ENCODE data around the gene RCSD1. TPM values are rescaled to one million over a fixed set of nuclear protein-coding genes. Genes with fewer than 3 reads are reported as not detected.

RCSD1 gene
- total RNA-seq, 2 donors from 2014 or later = 33.6 to 38.7 TPM

DNA sequence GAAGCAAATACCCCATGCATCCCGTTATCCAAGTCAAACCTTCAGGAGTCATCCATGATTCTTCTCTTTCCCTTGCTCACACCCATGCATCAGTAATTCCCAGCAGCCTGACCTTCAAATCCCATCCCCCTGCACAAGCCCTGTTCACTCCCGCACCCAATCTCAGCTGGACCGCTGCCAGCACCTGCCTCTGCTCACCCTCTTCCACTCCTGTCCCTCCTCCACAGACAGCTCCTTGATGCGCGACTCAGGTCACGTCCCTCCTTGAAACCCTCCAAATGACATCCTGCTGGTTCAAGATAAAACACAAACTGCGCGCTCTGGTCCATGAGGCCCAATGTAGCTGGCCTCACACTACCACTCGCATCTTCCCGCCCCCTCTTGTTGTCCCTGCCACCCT lies 48.4 kb downstream of the RCSD1 start:
- no peak for DNase-seq
- intact Hi-C loops (cut with DNase I) = no loop called here
- no peak for ATAC-seq

DNA sequence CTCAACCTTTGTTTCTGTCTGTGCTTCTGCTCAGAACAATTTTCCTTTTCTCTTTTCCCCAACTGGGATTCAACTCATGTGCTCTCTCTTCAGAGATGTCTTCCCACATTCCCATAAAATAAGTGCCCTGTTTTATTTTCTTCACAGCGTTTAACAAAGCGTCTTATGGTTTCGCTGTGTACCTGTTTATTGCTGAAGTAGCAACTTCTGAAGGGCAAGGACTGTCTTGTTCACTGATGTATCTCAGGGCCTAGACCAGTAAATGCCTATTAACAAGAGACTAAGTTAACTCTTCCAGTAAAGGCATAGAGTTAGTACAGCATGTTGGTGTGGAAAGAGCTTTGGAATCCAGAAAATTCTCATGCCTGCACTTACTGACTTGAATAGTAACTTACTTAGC lies 48.8 kb downstream of the RCSD1 start:
- ATAC-seq (no peak), DNase-seq (no peak)
- intact Hi-C loops (cut with DNase I) = no loop called here

DNA sequence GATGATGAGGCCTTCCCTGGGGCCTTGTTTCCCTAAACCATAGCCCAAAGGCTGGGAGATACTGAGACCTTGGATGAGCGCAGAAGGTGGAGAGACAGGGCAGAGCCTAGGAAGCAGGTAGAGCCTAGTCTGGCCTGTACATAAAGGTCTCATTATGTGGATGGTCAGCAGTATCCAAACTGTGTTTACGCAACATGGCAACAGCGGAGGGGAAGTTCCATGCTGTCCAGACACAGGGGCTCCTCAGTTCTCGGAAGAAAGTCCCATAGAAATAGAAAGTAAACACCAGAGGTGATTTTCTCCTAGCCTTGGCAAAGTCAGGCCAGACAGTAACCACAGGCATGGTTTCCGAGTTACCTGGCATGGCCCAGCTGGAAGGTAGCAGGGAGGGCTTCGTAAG lies 49.7 kb downstream of the RCSD1 start:
- DNase-seq (no peak), ATAC-seq (peak in 1 of 2 donors; percentile 17)
- intact Hi-C loops (cut with DNase I) = loop anchor here in 1 of 2 donors (5.0 kb wide), 1 partner anchor 47 kb away; the partner anchor contains the start of gene RCSD1

DNA sequence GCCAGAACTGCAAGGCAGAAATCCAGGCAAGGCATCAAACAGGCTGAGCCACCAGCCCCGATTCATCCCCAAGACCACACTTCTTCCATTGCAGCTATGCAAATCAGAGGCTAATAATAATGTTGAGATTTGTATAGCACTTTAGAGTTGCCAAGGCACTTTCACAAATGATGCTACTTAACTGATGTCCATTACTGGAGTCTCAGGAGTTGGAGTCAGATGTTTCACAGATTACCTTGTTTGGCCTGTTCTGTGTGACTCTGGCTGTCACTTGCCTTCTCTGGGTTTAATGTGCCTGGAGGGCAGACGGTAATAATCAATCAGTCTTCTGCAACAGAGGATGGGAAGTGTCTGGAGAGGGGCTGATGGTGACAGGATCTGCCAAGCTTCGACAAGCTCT lies 51.0 kb downstream of the RCSD1 start:
- ATAC-seq (no peak), DNase-seq (no peak)
- intact Hi-C loops (cut with DNase I) = loop anchor here in 1 of 2 donors (5.0 kb wide), 1 partner anchor 49 kb away; the partner anchor contains the start of gene RCSD1

DNA sequence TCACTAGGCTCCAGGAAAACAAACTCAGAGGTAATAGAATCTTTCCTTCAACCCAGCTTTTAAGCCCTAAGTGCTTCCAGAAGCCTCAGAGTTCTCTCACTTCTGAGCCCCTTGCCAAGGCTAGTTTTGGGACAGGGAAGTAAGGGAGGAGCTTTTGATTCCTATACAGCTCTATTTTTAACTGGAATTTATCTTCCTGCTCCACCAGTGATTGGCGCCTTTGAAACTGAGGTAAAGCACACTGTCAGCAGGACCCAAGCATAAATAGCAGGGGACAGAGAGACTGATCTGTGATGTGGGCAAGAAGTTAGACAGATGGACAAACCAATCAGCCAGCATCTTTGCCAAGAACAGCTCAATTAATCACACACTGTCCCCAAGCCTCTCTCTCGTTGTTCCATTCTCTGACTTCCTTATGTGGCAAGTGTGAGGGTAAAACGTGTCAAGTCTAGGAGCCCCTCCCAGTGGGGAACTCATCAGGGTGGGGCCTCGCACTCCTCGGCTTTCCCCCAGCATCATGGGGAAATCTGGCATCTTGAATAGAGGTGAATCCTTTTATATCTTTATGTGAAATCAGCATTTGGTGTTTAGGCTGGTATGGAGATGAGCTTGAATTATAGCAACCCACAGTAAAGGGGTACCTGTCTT lies 51.5 kb downstream of the RCSD1 start:
- peak; percentile 45 to 54 for ATAC-seq
- intact Hi-C loops (cut with DNase I) = loop anchor here in 1 of 2 donors (5.0 kb wide), 1 partner anchor 49 kb away; the partner anchor contains the start of gene RCSD1
- DNase-seq = no peak

DNA sequence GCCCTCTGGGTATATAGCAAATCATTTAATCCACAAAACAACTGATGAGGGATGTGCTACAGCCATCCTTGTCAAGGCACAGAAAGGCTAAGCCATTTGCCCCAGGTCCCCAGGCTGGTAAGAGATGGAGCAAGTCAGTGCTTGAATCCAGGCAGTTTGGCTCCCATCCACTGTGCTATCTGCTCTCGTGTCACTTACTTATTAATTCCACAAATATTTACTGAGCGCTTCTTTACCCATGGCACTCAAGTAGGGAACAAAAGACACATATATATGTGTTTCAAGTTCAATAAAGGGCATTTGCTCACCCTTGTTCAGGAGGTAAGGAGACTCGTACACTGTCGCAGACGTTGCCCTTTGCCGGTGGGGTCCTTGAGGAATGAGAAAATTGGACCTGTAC lies 53.2 kb downstream of the RCSD1 start:
- DNase-seq (no peak), ATAC-seq (peak in 1 of 2 donors; percentile 8)
- intact Hi-C loops (cut with DNase I) = loop anchor here in 1 of 2 donors (5.0 kb wide), 1 partner anchor 51 kb away; the partner anchor contains the start of gene RCSD1

DNA sequence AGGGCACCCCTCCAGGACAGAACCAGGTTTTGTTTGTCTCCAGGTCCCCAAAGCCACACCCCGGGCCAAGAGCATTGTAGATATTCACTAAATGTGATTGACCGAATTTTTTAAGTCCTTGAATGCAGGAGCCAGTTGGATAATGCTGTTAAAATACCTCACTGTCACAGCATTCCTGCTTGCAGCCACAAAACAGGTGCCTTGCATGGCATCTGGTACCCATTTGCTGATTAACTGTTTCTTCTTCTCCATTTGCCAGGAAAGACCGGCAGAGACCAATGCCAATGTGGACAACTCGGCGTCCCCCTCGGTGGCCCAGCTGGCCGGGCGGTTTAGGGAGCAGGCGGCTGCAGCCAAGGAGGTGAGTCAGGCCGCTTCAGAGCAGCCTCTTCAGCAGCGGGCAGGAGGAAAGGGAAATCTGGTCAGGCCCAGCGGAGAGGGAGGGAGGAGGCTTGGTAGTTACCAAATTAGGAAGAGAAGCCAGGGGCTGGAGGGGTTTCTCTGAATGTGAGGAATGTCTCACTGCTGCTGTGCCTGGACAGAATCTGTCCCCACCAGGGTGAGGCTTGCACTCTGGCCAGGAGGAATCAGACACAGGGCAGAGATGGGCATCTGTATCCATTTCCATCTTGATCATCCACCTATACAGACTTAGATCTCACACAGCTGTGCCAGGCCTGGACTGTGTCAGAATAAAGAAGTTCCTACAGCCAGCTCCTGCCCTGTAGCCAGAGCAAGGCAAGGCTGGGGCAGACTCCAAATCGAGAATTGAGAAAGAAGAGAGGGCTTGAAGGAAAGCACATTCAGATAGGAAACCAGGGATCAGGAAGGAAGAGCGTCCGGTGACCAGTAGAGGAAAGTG lies 53.8 kb downstream of the RCSD1 start:
- ATAC-seq (peak; percentile 66 to 74), DNase-seq (peak; percentile 56)
- intact Hi-C loops (cut with DNase I) = loop anchor here in 1 of 2 donors (5.0 kb wide), 1 partner anchor 52 kb away; the partner anchor contains the start of gene RCSD1

DNA sequence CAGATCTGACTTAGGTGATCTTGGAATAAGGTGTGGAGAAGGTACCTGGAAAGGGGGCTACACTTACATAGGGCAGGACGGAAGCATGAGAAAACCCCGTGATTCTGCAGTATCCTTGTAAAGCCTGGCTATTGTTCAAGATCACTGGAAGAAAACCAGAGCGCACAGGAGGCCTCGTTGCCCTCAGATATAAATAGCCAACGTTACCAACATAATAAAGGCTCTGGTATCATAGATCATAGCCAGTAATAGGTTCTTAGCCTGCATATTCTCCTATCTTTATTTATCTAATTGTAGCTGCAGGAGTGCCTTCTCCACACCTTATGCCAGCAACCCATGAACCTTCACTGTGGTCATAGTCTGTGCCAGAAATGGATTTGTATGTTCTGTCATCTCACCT lies 55.8 kb downstream of the RCSD1 start:
- DNase-seq (no peak), ATAC-seq (peak in 1 of 2 donors; percentile 19)
- intact Hi-C loops (cut with DNase I) = no loop called here

DNA sequence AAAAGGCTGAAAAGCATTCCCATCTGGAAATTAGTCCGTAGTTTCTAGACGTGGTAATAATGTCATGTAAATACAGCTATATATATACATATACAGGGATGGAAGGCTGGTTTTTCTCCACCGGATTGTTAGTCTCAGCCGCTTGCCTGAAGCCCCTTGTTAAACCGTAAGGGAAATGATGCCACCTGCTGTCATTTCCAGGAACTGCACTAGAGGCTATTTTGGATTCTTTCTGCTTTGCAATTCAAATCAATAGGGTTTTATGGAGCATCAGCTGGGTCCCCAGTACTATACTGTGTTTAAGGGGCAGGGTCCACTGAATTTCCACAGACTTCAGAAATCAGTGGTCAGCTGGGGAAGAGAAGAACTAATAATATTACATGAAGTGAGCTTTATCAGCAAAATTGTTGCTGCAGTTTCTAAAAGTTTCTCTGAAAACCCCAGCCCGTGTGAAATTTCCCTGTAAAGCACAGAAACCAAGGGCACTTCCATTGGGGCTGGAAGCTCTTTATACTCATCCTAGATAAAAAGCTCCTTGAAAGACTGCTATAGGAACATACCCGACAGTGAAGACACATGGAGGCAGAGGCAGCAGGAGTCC lies 58.0 kb downstream of the RCSD1 start:
- peak; percentile 27 to 36 for ATAC-seq
- peak; percentile 67 for DNase-seq
- intact Hi-C loops (cut with DNase I) = loop anchor here (1.0 to 2.0 kb wide), 2 partner anchors 87 to 88 kb away; no protein-coding TSS in a partner anchor

DNA sequence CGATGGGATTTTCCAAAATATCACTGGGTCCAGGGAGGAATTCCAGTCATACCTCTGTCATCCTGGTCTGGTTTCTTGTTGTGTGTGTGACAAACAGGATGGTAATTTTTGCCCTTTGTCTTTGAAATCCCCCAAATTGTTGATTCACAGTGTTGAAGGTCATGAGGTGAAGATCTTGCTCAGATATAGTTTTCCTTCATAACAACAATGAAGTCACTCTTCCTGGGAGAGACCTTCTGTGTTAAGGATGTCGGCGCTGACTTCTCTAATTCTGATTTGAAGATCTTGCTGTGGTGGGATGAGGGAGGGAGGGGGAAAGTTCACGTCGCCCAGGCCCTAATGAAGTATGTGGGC lies 59.5 kb downstream of the RCSD1 start:
- intact Hi-C loops (cut with DNase I) = loop anchor here in 1 of 2 donors (2.0 kb wide), 1 partner anchor 89 kb away; no protein-coding TSS in a partner anchor
- no peak for DNase-seq
- ATAC-seq = no peak

DNA sequence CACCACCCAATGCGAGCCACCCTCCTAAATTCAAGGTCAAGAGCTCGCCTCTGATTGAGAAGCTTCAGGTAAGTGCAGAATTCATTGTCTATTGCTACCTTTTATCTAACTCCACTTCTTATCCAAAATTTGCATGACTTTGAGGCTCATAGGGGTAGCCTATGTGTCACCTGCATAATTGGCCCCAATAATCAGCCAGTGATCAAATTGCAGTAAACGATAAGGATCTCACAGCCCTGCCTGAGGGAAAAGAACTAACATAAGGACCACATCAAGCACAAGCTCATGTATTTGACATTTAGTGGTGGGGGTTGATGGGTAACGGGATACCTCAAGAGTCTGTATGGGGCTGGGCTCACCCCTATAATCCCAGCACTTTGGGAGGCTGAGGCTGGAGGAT lies 60.0 kb downstream of the RCSD1 start:
- intact Hi-C loops (cut with DNase I) = no loop called here
- ATAC-seq (no peak), DNase-seq (no peak)

DNA sequence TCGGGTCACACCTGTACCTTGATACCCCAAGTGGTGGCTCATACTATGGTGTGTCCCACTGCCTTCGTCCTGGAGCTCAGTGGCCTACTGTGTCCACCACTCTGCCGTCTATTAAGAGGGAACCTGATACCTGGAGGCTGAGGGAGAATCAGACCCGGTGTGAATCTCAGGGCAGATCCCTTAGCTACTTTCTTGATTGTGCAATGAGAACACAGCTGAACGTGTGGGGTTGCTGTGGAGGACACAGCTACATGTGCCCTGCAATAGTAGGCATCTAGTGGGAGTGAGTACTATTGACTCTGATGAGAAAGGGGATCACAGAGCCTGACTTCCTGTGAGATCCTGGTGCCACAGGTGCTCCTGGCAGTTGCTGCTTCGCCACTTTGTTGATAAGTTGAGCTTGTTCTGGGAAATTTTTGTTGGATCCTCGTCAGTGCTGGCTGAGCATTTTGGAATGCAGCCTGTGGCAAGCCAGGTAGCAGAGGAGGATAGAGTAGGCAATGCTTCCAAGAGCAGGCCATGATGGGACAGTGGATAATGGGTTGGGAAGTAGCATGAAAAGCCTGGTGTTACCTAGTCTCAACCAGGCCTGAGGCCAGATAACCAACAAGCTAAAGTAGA lies 63.5 kb downstream of the RCSD1 start:
- ATAC-seq (no peak), DNase-seq (no peak)
- intact Hi-C loops (cut with DNase I) = no loop called here

DNA sequence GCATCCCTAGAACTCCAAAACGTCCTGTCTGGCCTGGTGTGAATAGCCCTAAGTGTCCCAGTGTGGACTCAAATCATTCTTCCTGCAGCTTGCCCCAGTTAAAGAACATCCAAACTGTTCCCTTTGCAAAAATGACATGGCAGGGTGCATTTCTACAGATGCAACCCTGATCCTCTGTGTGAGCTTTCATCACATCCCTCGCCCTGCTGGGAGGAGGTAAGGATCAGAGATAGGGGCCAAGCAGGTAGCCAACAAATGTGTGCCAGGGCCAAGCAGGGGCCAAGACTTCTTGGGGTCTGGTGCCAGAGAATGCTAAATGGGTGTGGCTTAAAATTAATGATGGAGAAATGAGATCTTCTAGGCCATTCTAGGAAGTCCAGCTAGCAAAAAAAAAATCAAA lies 64.7 kb downstream of the RCSD1 start:
- no peak for ATAC-seq
- intact Hi-C loops (cut with DNase I) = no loop called here
- DNase-seq = no peak

DNA sequence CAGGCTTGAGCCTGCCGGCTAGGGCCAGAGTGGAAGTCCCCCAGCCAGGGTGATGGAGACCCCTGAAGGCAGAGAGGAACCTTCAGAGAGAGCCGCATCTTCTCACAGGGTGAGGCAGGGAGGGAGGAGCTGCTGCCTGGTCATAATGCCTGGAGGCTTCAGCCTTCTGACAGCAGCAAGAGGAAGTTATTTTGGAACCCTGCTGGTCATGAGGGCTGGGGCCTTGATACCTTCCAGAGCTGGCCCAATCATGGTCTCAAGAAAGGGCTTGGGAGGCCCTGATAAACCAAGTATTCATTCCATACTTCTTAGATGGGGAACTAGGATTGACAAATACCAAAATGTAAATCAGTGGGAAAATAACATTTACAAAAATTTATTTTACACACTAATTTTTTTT lies 65.1 kb downstream of the RCSD1 start:
- no peak for DNase-seq
- ATAC-seq = no peak
- intact Hi-C loops (cut with DNase I) = no loop called here

DNA sequence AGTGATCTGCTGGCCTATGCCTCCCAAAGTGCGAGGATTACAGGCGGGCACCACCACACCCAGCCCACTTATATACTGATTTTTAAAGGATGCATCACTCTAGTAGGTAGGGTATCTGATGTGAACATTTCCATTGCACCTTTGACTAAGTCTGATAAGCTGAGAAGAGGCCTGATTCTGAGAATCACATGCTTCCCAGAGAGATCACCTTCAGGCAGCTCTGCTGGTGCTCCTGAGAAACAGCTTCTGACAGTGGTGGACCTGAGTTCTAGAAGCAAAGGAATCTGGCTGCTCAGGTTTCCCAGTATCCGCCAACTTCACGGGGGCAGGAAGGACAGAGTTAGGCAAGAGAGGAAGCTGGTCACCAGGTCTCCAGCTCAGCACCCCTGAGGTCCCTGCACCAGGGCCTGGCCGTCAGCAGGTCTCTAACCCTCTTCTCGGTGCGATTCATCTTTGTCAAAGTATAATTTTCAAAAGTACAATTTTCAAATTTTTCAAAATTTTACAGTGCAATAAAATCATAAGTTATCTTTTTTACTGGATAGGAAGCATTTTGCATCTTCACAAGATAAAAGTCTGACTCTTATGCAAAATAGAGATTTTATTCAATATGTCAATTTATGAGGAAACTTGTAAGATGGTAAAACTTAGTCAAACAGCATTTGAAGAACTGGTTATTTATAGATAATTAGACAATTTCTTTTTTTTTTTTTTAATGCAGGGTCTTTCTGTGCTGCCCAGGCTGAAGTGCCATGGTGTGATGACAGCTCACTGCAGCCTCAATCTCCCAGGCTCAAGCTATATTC lies 65.9 kb downstream of the RCSD1 start:
- ATAC-seq (no peak), DNase-seq (no peak)
- intact Hi-C loops (cut with DNase I) = no loop called here

DNA sequence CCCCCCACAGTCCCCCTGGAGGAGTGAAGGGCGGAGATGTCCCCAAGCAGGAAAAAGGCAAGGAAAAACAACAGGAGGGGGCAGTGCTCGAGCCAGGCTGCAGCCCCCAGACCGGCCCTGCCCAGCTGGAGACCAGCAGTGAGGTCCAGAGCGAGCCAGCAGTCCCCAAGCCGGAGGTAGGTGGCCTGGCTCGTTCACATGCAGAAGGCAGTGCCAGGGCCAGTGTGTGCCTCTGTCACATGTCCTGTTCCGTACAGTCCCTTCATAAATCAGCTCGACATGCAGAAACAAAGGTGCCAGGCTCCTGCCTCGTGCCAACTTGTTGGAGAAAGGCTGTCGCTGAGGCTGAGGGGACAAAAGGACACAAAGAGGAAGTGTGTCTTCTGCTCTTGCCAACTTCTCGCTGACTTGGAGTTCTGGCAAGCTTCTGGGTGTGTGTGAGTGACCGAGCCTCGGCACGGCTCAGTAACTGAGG lies 67.7 kb downstream of the RCSD1 start:
- DNase-seq = peak; percentile 81
- intact Hi-C loops (cut with DNase I) = no loop called here
- peak; percentile 92 to 95 for ATAC-seq

DNA sequence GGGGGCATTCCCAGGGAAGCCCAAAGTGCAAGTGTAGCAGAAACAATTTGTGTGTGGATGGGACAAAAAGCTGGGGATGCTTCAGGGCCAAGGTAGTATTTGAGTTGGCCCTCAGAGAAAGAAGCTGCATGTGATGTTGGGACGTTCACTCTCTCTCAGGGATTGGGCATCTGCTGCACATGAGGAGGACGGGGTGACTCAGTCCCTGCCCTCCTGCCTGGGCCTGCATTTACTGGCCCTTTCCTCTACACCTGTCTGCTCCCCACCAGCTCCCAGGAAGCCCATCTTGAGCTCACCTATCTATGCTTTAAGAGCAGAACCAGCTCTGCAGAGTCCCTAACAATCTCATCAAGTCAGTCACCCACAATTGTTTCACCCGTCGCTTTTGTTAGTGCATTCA lies 68.3 kb downstream of the RCSD1 start:
- intact Hi-C loops (cut with DNase I) = no loop called here
- ATAC-seq = no peak
- no peak for DNase-seq

DNA sequence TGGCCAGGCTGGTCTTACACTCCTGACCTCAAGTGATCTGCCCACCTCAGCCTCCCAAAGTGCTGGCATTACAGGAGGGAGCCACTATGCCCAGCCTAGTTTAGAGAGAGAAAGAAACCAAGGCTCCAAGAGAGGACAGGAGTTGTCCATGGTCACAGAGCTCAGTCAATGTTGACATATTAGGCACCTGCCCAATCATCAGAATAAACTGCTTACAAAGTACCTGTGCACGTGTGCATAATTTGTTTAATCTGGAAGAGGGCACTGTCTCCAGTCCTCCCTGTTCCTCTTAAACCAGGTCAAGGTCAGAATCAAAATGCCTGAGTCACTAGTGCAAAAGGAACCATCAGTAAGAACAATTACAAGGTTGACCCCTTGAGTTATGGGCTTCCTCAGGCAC lies 71.5 kb downstream of the RCSD1 start:
- DNase-seq = no peak
- intact Hi-C loops (cut with DNase I) = no loop called here
- ATAC-seq = no peak

All from left cardiac atrium (tissue), 4 donors.